Neural progenitor cell (in vitro differentiated cells): Measurements from ENCODE around the gene AZGP1. TPM values are rescaled to one million over a fixed set of nuclear protein-coding genes. Genes with fewer than 3 reads are reported as not detected.
"Not testable (repeated sequence)": the region's sequence is repeated elsewhere in the genome, so short reads cannot be mapped to it uniquely, and the experiment has no call there.

Experiments used
- DNase-seq: peaks from one replicate; pipeline ENCODE4 v3.0.0-alpha.2; 2016; ENCODE audit warnings: low spot score
- H2AFZ ChIP-seq: fragments of 200-600 bp; sonication (generic); replicated peaks from 2 replicates; pipeline ENCODE4 v1.6.1; 2016; ENCODE audit warnings: antibody characterized with exemption
- H3F3A ChIP-seq: fragments of 200-600 bp; sonication (generic); 2 replicates; pipeline ENCODE4 v1.6.1; 2016; ENCODE audit warnings: antibody characterized with exemption, low read depth
- H3K27ac ChIP-seq: fragments of 200-600 bp; sonication (generic); 2 replicates; pipeline ENCODE4 v1.5.1; 2016; ENCODE audit warnings: mild to moderate bottlenecking
- H3K27me3 ChIP-seq: fragments of 200-600 bp; sonication (generic); 2 replicates; pipeline ENCODE4 v1.6.1; 2016; ENCODE audit warnings: mild to moderate bottlenecking, moderate library complexity
- H3K36me3 ChIP-seq: fragments of 200-600 bp; sonication (generic); 2 replicates; pipeline ENCODE4 v1.5.1; 2016
- H3K4me1 ChIP-seq: fragments of 200-600 bp; sonication (generic); 2 replicates; pipeline ENCODE4 v1.6.1; 2016; ENCODE audit warnings: mixed run types
- H3K4me2 ChIP-seq: fragments of 200-600 bp; sonication (generic); 2 replicates; pipeline ENCODE4 v1.6.1; 2016
- H3K4me3 ChIP-seq: fragments of 200-600 bp; sonication (generic); 2 replicates; pipeline ENCODE4 v1.5.1; 2016
- H3K79me2 ChIP-seq: fragments of 200-600 bp; sonication (generic); 2 replicates; pipeline ENCODE4 v1.6.1; 2016; ENCODE audit warnings: low read depth
- H3K9ac ChIP-seq: fragments of 200-600 bp; sonication (generic); 2 replicates; pipeline ENCODE4 v1.6.1; 2016
- H3K9me3 ChIP-seq: fragments of 200-600 bp; sonication (generic); 2 replicates; pipeline ENCODE4 v1.5.1; 2016; ENCODE audit warnings: low read depth
- H4K20me1 ChIP-seq: fragments of 200-600 bp; sonication (generic); 2 replicates; pipeline ENCODE4 v1.6.1; 2016; ENCODE audit warnings: low read depth
- H3K27ac Mint-ChIP-seq: 3 replicates; pipeline ENCODE4 v1.8.0; 2021; ENCODE audit warnings: mixed read lengths
- H3K27me3 Mint-ChIP-seq: 2 replicates; pipeline ENCODE4 v1.8.0; 2022; ENCODE audit warnings: low read depth, mild to moderate bottlenecking, inconsistent platforms, moderate library complexity, mixed read lengths; ENCODE audit not compliant: insufficient read depth
- H3K36me3 Mint-ChIP-seq: 3 replicates; pipeline ENCODE4 v1.8.0; 2021; ENCODE audit warnings: mixed read lengths
- H3K4me1 Mint-ChIP-seq: 3 replicates; pipeline ENCODE4 v1.8.0; 2021; ENCODE audit warnings: mixed read lengths
- H3K4me3 Mint-ChIP-seq: 3 replicates; pipeline ENCODE4 v1.8.0; 2021; ENCODE audit warnings: mild to moderate bottlenecking, moderate library complexity, mixed read lengths
- H3K9me3 Mint-ChIP-seq: 3 replicates; pipeline ENCODE4 v1.8.0; 2020; ENCODE audit warnings: mixed read lengths
- EZH2 ChIP-seq: fragments of 200-600 bp; sonication (generic); IDR thresholded peaks from 2 replicates; pipeline ENCODE4 v1.6.1; 2017; ENCODE audit warnings: antibody characterized with exemption, mild to moderate bottlenecking, moderate library complexity
- EZH2phosphoT487 ChIP-seq: fragments of 200-600 bp; sonication (generic); IDR thresholded peaks from 2 replicates; pipeline ENCODE4 v1.6.1; 2017; ENCODE audit warnings: antibody characterized with exemption
- total RNA-seq: library from RNA; depleted of rRNA; stranded (reverse); fragments of >200 nt; gene quantifications from 2 replicates; pipeline ENCODE4 v1.2.3, GENCODE V29; 2015; ENCODE audit warnings: low replicate concordance
- TF ChIP-seq, protein P1 (sequence below): fragments of 200-600 bp; sonication (generic); IDR thresholded peaks from 2 replicates; pipeline ENCODE4 v1.5.1; 2017; ENCODE audit warnings: antibody characterized with exemption, mild to moderate bottlenecking

The AZGP1 gene
- total RNA-seq, 1 donor from 2014 or later, result not detected

DNA sequence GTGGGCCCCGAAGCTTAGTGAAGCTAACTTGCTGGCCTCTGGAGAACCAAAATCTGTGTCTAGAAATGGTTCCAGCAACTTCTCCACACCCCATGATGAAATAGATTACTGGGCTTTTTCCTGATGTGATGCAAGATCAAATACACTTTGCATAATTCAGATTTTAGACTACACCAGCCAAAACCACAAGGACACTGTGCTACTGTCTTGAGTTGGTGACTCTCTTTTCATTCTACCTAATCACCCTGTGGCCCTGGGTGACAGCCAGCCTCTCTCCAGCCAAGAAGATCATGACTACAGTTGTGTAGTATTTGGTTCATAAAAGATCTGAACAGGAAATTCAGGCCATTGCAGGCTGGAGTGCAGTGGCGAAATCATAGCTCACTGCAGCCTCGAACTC is 22.2 kb downstream of the AZGP1 start:
- Histone ChIP-seq H3K9me3 (peaks cover 4% of the 10 kb centered on the region), H2AFZ (no peak overlapping the region), H3K4me1 (no peaks in the 10 kb centered on the region), H4K20me1 (no peaks in the 10 kb centered on the region), H3K36me3 (no peaks in the 10 kb centered on the region), H3K9ac (no peak overlapping the region), H3K4me2 (no peak overlapping the region), H3K79me2 (no peaks in the 10 kb centered on the region), H3K27ac (no peak overlapping the region), H3K27me3 (no peaks in the 10 kb centered on the region), H3F3A (no peaks in the 10 kb centered on the region), H3K4me3 (no peak overlapping the region)
- DNase-seq, result no peak
- peaks cover 7% of the 10 kb centered on the region for H3K9me3 Mint-ChIP-seq
- H3K27ac Mint-ChIP-seq, result no peak overlapping the region
- peaks cover 2% of the 10 kb centered on the region for H3K27me3 Mint-ChIP-seq
- no peak overlapping the region for H3K4me3 Mint-ChIP-seq
- TF ChIP-seq EZH2phosphoT487, result no peak
- no peak for TF ChIP-seq EZH2
- TF ChIP-seq, protein P1, sequence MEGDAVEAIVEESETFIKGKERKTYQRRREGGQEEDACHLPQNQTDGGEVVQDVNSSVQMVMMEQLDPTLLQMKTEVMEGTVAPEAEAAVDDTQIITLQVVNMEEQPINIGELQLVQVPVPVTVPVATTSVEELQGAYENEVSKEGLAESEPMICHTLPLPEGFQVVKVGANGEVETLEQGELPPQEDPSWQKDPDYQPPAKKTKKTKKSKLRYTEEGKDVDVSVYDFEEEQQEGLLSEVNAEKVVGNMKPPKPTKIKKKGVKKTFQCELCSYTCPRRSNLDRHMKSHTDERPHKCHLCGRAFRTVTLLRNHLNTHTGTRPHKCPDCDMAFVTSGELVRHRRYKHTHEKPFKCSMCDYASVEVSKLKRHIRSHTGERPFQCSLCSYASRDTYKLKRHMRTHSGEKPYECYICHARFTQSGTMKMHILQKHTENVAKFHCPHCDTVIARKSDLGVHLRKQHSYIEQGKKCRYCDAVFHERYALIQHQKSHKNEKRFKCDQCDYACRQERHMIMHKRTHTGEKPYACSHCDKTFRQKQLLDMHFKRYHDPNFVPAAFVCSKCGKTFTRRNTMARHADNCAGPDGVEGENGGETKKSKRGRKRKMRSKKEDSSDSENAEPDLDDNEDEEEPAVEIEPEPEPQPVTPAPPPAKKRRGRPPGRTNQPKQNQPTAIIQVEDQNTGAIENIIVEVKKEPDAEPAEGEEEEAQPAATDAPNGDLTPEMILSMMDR, result no peak
- no peaks in the 10 kb centered on the region for H3K4me1 Mint-ChIP-seq
- H3K36me3 Mint-ChIP-seq, result no peaks in the 10 kb centered on the region

DNA sequence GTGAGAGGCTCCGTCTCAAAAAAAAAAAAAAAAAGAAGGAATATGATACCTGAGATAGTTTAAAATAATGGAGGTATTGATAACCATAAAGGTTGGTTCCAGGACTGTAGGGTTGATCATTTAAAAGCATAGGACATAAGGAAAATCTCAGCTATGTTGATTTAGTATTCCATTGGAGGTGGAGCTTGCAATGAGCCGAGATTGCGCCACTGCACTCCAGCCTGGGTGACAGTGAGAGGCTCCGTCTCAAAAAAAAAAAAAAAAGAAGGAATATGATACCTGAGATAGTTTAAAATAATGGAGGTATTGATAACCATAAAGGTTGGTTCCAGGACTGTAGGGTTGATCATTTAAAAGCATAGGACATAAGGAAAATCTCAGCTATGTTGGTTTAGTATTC is 23.2 kb downstream of the AZGP1 start:
- not testable (repeated sequence) for H3K36me3 Mint-ChIP-seq, H3K79me2 ChIP-seq, H3K4me1 ChIP-seq, H3K27ac ChIP-seq, H3K9me3 Mint-ChIP-seq, H3K9me3 ChIP-seq, H3F3A ChIP-seq, H3K4me3 ChIP-seq, H3K4me2 ChIP-seq, H3K27me3 ChIP-seq, H3K27me3 Mint-ChIP-seq, H3K27ac Mint-ChIP-seq, H3K4me3 Mint-ChIP-seq, H3K36me3 ChIP-seq, H2AFZ ChIP-seq, DNase-seq, H3K9ac ChIP-seq, H4K20me1 ChIP-seq, H3K4me1 Mint-ChIP-seq

DNA sequence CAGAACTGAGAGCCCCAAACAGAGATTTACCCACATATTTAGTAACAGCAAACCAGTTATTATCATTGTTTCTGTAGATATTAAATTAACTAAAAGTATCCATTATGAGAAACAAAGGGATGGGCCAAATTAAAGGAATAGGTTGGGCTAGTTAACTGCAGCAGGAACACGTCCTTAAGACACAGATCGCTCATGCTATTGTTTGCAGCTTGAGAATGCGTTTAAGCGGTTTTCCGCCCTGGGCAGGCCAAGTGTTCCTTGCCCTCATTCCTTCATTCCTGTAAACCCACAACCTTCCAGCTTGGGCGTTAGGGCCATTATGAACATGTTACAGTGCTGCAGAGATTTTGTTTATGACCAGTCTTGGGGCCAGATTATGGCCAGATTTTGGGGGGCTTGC is 25.0 kb downstream of the AZGP1 start:
- not testable (repeated sequence) for H3K4me3 ChIP-seq, H3K27ac Mint-ChIP-seq, H3K4me1 ChIP-seq, H3K27me3 Mint-ChIP-seq, H3K4me2 ChIP-seq, H3K79me2 ChIP-seq, H3K36me3 ChIP-seq, H3F3A ChIP-seq, H3K4me1 Mint-ChIP-seq, H3K9me3 ChIP-seq, H3K27me3 ChIP-seq, DNase-seq, H3K36me3 Mint-ChIP-seq, H4K20me1 ChIP-seq, H2AFZ ChIP-seq, H3K9me3 Mint-ChIP-seq, H3K4me3 Mint-ChIP-seq, H3K27ac ChIP-seq, H3K9ac ChIP-seq

DNA sequence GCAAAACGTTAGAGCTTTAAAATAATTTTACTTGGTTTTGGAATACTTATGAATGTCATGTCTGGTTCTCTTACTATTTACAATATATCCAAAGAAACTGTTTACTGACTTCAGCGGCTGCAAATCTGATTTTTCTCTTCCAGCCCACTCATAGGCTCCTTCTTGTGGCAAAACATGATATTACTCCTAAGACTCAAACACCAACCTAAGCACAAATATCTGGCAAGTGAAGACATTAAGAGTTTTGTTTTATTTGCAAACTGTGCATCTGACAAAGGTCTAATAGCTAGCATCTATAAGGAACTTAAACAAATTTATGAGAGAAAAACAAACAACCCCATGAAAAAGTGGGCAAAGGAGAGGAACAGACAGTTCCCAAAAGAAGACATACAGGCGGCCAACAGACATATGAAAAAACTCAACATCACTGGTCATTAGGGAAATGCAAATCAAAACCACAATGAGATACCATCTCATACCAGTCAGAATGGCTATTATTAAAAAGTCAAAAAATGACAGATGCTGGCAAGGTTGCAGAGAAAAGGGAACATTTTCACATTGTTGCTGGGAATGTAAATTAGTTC is 26.1 kb downstream of the AZGP1 start:
- no peak for DNase-seq
- TF ChIP-seq, protein P1, result peak; percentile 31
- TF ChIP-seq EZH2 (no peak), EZH2phosphoT487 (no peak)
- Histone ChIP-seq H3F3A (no peaks in the 10 kb centered on the region), H4K20me1 (no peaks in the 10 kb centered on the region), H2AFZ (no peak overlapping the region), H3K79me2 (no peaks in the 10 kb centered on the region), H3K4me2 (no peak overlapping the region), H3K4me3 (no peak overlapping the region), H3K9ac (no peak overlapping the region), H3K4me1 (no peaks in the 10 kb centered on the region), H3K27me3 (no peaks in the 10 kb centered on the region), H3K36me3 (no peaks in the 10 kb centered on the region), H3K27ac (no peak overlapping the region), H3K9me3 (peaks cover 4% of the 10 kb centered on the region)
- Mint-ChIP-seq H3K27ac (no peak overlapping the region), H3K9me3 (peaks cover 8% of the 10 kb centered on the region), H3K4me1 (no peaks in the 10 kb centered on the region), H3K4me3 (no peak overlapping the region), H3K36me3 (no peaks in the 10 kb centered on the region), H3K27me3 (no peaks in the 10 kb centered on the region)
